H1 (cell line): ENCODE measurements around the gene TSPAN2. TPM values are rescaled to one million over a fixed set of nuclear protein-coding genes. Genes with fewer than 3 reads are reported as not detected.

Experiments
- ASH2L ChIP-seq: fragments of 200-600, 300-600 bp; sonication (generic); IDR thresholded peaks from one replicate; pipeline ENCODE4 v1.7.1; 2017; ENCODE audit warnings: low read length
- BACH1 ChIP-seq: IDR thresholded peaks from 2 replicates; pipeline ENCODE4 v1.6.1; 2012; ENCODE audit warnings: low read length, improper control_type of control experiment
- CBX8 ChIP-seq: fragments of 300-800, 300-1000 bp; sonication (generic); IDR thresholded peaks from 2 replicates; pipeline ENCODE4 v1.7.1; 2016; ENCODE audit warnings: low read depth, low read length, borderline replicate concordance
- CEBPB ChIP-seq: IDR thresholded peaks from 2 replicates; pipeline ENCODE4 v1.6.1; 2012; ENCODE audit warnings: low read depth, low read length
- CHD2 ChIP-seq: IDR thresholded peaks from 2 replicates; pipeline ENCODE4 v1.6.1; 2012; ENCODE audit warnings: low read length, improper control_type of control experiment
- CREB1 ChIP-seq: IDR thresholded peaks from 2 replicates; pipeline ENCODE4 v1.6.1; 2012; ENCODE audit warnings: inconsistent platforms
- CTBP2 ChIP-seq: IDR thresholded peaks from 2 replicates; pipeline ENCODE4 v1.7.0; 2011; ENCODE audit warnings: borderline replicate concordance, mild to moderate bottlenecking, moderate library complexity, mixed read lengths, low read length; ENCODE audit not compliant: insufficient read depth, insufficient read length
- EZH2 ChIP-seq: fragments of 200-600 bp; sonication (generic); IDR thresholded peaks from 2 replicates; pipeline ENCODE4 v1.7.1; 2012; ENCODE audit warnings: low read depth, mild to moderate bottlenecking, moderate library complexity, low read length, inconsistent platforms; ENCODE audit not compliant: severe bottlenecking
- HDAC6 ChIP-seq: IDR thresholded peaks from one replicate; pipeline ENCODE4 v1.7.1; 2012; ENCODE audit warnings: low read depth, mild to moderate bottlenecking, inconsistent platforms, low read length, moderate library complexity
- KDM1A ChIP-seq: fragments of 200-600, 300-600 bp; sonication (generic); IDR thresholded peaks from 2 replicates; pipeline ENCODE4 v1.7.1; 2016; ENCODE audit warnings: mild to moderate bottlenecking, low read length, borderline replicate concordance
- NRF1 ChIP-seq: IDR thresholded peaks from 2 replicates; pipeline ENCODE4 v1.6.1; 2011; ENCODE audit warnings: mild to moderate bottlenecking, low read depth, low read length, improper control_type of control experiment
- PHF8 ChIP-seq: fragments of 200-600 bp; sonication (generic); conservative IDR thresholded peaks from 2 replicates; pipeline ENCODE4 v1.7.1; 2012; ENCODE audit warnings: low read depth, mild to moderate bottlenecking, inconsistent platforms, low read length, moderate library complexity
- RBBP5 ChIP-seq: IDR thresholded peaks from 2 replicates; pipeline ENCODE4 v1.7.1; 2012; ENCODE audit warnings: low read depth, mild to moderate bottlenecking, inconsistent platforms, low read length, moderate library complexity, borderline replicate concordance
- RFX5 ChIP-seq: IDR thresholded peaks from 2 replicates; pipeline ENCODE4 v1.6.1; 2011; ENCODE audit warnings: low read depth, low read length, improper control_type of control experiment, borderline replicate concordance
- RNF2 ChIP-seq: fragments of 200-900, 300-1000 bp; sonication (generic); IDR thresholded peaks from 2 replicates; pipeline ENCODE4 v1.7.1; 2016; ENCODE audit warnings: borderline replicate concordance, low read depth, mild to moderate bottlenecking, antibody characterized with exemption, low read length; ENCODE audit not compliant: poor library complexity, severe bottlenecking; ENCODE audit errors: missing control alignments
- SAP30 ChIP-seq: fragments of 300-600 bp; sonication (generic); IDR thresholded peaks from 2 replicates; pipeline ENCODE4 v1.7.1; 2012; ENCODE audit warnings: low read length, moderate library complexity, mild to moderate bottlenecking, inconsistent platforms; ENCODE audit not compliant: insufficient read depth, insufficient replicate concordance
- SIRT6 ChIP-seq: IDR thresholded peaks from one replicate; pipeline ENCODE4 v1.7.1; 2012; ENCODE audit warnings: low read length, inconsistent platforms
- SP1 ChIP-seq: IDR thresholded peaks from 2 replicates; pipeline ENCODE4 v1.6.1; 2011; ENCODE audit warnings: low read depth, low read length
- SP2 ChIP-seq: IDR thresholded peaks from 2 replicates; pipeline ENCODE4 v1.6.1; 2012; ENCODE audit warnings: mild to moderate bottlenecking, low read length, inconsistent platforms
- SRF ChIP-seq: IDR thresholded peaks from 2 replicates; pipeline ENCODE4 v1.6.1; 2011; ENCODE audit warnings: mild to moderate bottlenecking, low read depth, low read length, moderate library complexity
- TAF1 ChIP-seq: IDR thresholded peaks from 2 replicates; pipeline ENCODE4 v1.6.1; 2011; ENCODE audit warnings: mild to moderate bottlenecking, low read depth, low read length
- TBP ChIP-seq: IDR thresholded peaks from 2 replicates; pipeline ENCODE4 v1.6.1; 2011; ENCODE audit warnings: low read depth, low read length, improper control_type of control experiment
- TCF12 ChIP-seq: IDR thresholded peaks from 2 replicates; pipeline ENCODE4 v1.6.1; 2011; ENCODE audit warnings: low read depth, mild to moderate bottlenecking, low read length
- TEAD4 ChIP-seq: IDR thresholded peaks from 2 replicates; pipeline ENCODE4 v1.6.1; 2012; ENCODE audit warnings: low read depth, low read length, inconsistent platforms, mixed read lengths
- YY1 ChIP-seq: IDR thresholded peaks from 2 replicates; pipeline ENCODE4 v1.6.1; 2011; ENCODE audit warnings: low read depth, mild to moderate bottlenecking, low read length
- polyA plus RNA-seq, 7 experiments: library from polyadenylated mRNA; depleted of rRNA in 3 of 7; stranded (reverse) in 5 of 7; unstranded in 2 of 7; fragments of >200 nt in 5 of 7; fragments of 200-250 nt in 2 of 7; gene quantifications; 1 replicate in 5 of 7; 2 replicates in 1 of 7; 4 replicates in 1 of 7; pipeline versions ENCODE4 v1.2.1 to v1.2.3, GENCODE V29; 2011 to 2013; ENCODE audit warnings: missing spikeins in 2 of 7, mixed read lengths in 2 of 7
- total RNA-seq: library from RNA; stranded (reverse); fragmentation: NEBNext Ultra II Directional; extraction: Animal tissue kit (Norgen Biotek cat#: 25700); gene quantifications from 2 replicates; pipeline ENCODE4 v1.2.1, GENCODE V29; 2021
- TF ChIP-seq, protein P1 (sequence below): IDR thresholded peaks from 2 replicates; pipeline ENCODE4 v1.6.1; 2011; ENCODE audit warnings: low read depth, mild to moderate bottlenecking, low read length; ENCODE audit not compliant: insufficient read depth
- TF ChIP-seq, protein P2 (sequence below): IDR thresholded peaks from 2 replicates; pipeline ENCODE4 v1.6.1; 2012; ENCODE audit warnings: inconsistent platforms

The TSPAN2 gene
- total and polyA plus RNA-seq, 2 of the 8 experiments (the other 6 are each of a cell fraction or from before 2014, with no cell fraction given): 7.4 to 14.2 TPM

- no peak for TF ChIP-seq TCF12
- TF ChIP-seq SAP30: no peak
- TF ChIP-seq CEBPB: no peak
- TF ChIP-seq SRF: no peak
- TF ChIP-seq TBP: no peak
- TF ChIP-seq NRF1: no peak
- TF ChIP-seq SIRT6: no peak
- TF ChIP-seq HDAC6: no peak
- TF ChIP-seq YY1: no peak
- no peak for TF ChIP-seq RFX5
- TF ChIP-seq RBBP5: peak; percentile 53; the same call in 1 of the 2 replicates
- TF ChIP-seq CHD2: 0 out of 2 replicates have a peak, but pooled peaks have one; percentile 11
- TF ChIP-seq PHF8: no peak
- no peak for TF ChIP-seq CBX8
- TF ChIP-seq BACH1: peak; percentile 29; the same call in 1 of the 2 replicates
- no peak for TF ChIP-seq RNF2
- TF ChIP-seq SP2: no peak
- no peak for TF ChIP-seq TAF1
- TF ChIP-seq, protein P1, sequence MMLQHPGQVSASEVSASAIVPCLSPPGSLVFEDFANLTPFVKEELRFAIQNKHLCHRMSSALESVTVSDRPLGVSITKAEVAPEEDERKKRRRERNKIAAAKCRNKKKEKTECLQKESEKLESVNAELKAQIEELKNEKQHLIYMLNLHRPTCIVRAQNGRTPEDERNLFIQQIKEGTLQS: no peak
- peak; percentile 61; the same call in 1 of the 2 replicates for TF ChIP-seq SP1
- TF ChIP-seq KDM1A: no peak
- TF ChIP-seq EZH2: no peak
- peak; percentile 92 for TF ChIP-seq TEAD4
- TF ChIP-seq CTBP2: no peak
- TF ChIP-seq, protein P2, sequence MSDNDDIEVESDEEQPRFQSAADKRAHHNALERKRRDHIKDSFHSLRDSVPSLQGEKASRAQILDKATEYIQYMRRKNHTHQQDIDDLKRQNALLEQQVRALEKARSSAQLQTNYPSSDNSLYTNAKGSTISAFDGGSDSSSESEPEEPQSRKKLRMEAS: peak; percentile 22; the same call in 1 of the 2 replicates
- peak; percentile 75 for TF ChIP-seq ASH2L
- no peak for TF ChIP-seq CREB1
Observed at GRCh38 chr1:115056395-115056798, 32.9 kb downstream of the TSPAN2 start (continued).
